Astrocyte of the cerebellum (primary cell): ENCODE measurements around the gene EDEM2.

ENCODE experiments used
- DNase-seq: peaks from one replicate; pipeline ENCODE4 v3.0.0-alpha.2; 2011; ENCODE audit warnings: low read depth
- H3K4me3 ChIP-seq: 2 replicates; pipeline ENCODE4 v1.5.1; 2011; ENCODE audit warnings: mild to moderate bottlenecking, low read depth, low read length, moderate library complexity
- in situ Hi-C: cut with HindIII; loops from 2 replicates; pipeline ENCODE4 v1.10.0; 2017; ENCODE audit warnings: low sequenced_read_pairs
- TF ChIP-seq, protein P1 (sequence below): IDR thresholded peaks from 2 replicates; pipeline ENCODE4 v1.5.1; 2012; ENCODE audit warnings: low read length, low read depth, moderate library complexity, mild to moderate bottlenecking; ENCODE audit errors: missing control alignments

Gene EDEM2

DNA sequence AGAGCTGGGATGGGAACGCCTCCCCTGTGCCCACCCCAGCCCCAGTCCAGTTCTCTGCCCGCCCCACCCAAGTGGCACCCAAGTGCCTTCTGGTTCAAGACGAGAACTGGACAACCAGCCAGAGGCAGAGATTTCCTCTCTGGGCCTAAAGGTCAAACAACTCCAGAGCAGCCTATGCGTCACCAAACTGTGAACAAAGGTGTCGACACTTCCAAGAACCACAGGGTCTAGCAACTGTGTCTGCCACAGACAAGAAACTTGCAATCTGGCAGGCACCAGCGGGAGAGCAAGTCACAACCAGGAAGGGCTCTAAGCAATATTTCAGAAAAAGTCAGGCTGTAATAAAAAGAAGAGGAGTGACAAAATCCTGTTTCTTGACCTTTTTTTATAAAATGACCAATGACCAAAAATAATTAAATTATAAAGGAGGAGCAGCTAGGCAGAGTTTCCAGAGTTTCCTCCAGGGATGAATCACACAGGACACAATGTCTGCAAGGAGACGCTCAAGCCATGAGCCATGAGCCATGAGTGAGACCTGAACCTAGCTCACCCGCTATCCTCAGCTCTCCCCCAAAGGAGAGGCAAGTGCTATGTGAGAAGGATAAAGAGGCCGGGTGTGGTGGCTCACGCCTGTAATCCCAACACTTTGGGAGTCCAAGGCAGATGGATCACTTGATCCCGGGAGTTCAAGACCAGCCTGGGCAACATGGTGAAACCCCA lies 11.1 kb downstream of the EDEM2 start:
- no peak for DNase-seq
- in situ Hi-C loops: no loop called here
- no peak overlapping the region for H3K4me3 ChIP-seq
- TF ChIP-seq, protein P1, sequence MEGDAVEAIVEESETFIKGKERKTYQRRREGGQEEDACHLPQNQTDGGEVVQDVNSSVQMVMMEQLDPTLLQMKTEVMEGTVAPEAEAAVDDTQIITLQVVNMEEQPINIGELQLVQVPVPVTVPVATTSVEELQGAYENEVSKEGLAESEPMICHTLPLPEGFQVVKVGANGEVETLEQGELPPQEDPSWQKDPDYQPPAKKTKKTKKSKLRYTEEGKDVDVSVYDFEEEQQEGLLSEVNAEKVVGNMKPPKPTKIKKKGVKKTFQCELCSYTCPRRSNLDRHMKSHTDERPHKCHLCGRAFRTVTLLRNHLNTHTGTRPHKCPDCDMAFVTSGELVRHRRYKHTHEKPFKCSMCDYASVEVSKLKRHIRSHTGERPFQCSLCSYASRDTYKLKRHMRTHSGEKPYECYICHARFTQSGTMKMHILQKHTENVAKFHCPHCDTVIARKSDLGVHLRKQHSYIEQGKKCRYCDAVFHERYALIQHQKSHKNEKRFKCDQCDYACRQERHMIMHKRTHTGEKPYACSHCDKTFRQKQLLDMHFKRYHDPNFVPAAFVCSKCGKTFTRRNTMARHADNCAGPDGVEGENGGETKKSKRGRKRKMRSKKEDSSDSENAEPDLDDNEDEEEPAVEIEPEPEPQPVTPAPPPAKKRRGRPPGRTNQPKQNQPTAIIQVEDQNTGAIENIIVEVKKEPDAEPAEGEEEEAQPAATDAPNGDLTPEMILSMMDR: no peak

DNA sequence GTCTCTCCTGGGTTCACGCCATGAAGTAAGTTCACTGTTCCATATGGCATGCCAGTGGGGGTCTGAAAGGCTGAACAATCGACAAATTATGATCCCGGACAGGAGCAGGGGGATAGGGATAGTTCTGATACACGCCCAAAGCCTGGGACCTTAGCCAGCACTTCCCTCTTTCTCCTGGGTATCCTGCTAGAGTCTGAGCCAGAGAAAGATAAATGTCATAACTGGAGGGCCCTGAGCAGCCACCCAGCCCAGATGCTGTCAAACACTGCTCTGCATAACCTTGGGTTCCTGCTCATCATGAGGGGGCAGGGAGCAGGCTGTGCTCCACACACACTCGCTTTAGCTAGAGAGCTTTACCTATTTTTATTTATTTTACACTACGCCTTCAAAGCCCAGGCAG lies 12.3 kb downstream of the EDEM2 start:
- in situ Hi-C loops: no loop called here
- no peak overlapping the region for H3K4me3 ChIP-seq
- TF ChIP-seq, protein P1: no peak
- DNase-seq: no peak

DNA sequence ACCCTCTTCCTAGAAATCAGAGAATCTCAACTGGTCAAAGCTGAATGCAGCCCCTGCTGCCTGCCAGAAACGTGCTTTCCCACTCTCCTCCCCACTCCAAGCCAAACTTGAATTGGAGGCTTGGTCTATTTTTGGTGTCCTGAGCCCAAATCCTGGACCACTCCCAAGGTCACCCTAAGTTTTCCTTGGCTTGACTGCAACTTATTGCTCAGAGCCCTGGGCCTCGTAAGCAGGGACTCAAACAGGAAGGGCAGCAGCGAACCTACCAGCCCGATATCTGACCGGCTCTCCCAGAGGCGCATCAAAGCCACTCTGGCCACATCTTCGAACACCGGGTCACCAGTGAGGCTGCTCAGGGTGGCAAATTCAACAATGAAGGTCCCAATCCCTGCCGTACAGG lies 12.7 kb downstream of the EDEM2 start:
- no peak overlapping the region for H3K4me3 ChIP-seq
- TF ChIP-seq, protein P1: no peak
- in situ Hi-C loops: no loop called here
- no peak for DNase-seq

DNA sequence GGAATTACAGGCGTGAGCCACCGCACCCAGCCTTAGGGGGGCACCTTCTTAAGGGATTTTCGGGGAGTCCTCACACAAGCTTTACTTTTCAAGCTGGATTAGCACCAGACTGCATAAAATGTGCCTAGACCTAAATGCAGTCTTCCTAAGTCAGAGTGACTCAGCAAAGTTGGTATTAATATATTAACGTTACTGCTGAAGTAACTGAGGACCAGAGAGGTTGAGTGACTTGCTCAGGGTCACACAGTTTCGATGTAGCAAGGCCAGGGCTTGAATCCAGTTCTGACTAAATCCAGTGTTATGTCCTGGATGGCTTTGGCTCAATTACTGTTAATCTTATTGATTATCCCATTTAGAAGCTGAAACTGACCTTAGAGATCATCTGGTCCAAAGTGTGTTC lies 13.4 kb downstream of the EDEM2 start:
- TF ChIP-seq, protein P1: no peak
- DNase-seq: no peak
- in situ Hi-C loops: no loop called here
- H3K4me3 ChIP-seq: no peak overlapping the region

DNA sequence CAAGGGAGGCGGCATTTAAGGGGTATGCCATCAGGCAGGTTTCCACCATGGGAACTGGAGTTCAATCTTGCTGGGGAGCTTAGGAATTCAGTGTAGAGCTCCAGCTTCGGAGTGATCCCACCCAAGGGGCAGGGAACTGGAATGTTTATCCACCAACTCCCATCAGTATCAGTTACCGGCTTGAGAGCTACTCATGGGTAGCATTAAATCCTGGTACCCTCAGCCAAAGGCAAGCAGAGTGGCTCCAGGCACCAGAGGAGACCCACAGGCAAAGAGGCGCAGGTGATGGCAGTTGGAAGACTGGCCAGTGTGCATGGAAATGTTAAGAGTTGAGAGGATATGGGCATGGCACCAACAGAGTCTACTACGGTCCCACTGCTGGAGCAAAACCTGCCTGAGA lies 14.1 kb downstream of the EDEM2 start:
- in situ Hi-C loops: no loop called here
- H3K4me3 ChIP-seq: no peak overlapping the region
- TF ChIP-seq, protein P1: no peak
- DNase-seq: no peak

DNA sequence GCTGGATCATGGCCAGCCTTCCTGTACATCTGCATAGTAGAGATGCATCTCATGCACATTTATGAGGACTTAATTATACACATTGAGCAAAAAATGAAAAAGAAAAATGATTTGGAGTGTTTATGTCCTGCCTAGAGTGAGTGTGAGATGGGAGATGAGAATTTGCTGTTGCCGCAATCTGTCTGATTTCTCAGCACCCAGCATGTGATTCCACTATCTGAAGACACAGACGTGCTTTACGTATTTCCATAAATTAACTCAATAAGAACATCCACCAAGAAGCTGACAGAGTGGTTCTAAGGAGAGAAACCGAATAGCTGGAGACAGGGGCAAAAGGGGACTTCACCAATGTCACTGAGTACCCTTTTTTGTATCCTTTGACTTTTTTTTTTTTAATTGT lies 15.2 kb downstream of the EDEM2 start:
- in situ Hi-C loops: no loop called here
- TF ChIP-seq, protein P1: no peak
- no peak for DNase-seq
- H3K4me3 ChIP-seq: no peak overlapping the region
